HG03378 (cell line): Measurements from ENCODE around the gene NELL1.

Experiments used
- ATAC-seq: cut with Tn5 transposase; IDR thresholded peaks from one replicate; pipeline ENCODE4 v1.9.1; 2021; ENCODE audit warnings: mild to moderate bottlenecking, moderate library complexity; ENCODE audit not compliant: unreplicated experiment

NELL1 gene

DNA sequence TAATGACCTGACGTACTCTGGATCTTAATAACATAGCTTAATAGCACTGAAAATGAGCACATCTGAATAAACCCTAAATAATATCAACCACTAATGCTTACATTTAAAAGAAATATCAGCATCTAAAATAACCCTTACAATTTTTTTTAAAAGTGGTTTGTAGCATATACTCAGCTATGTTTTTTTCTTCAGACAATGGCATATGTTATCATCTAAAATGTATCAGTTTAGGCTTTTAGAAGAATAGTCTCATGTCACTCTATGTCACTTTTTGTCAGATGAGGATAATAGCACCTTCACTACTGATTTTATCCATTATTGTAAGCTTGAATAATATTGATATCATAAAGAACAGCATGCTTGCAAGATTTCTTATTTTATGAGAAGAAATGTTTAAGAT lies 868.6 kb downstream of the NELL1 start:
- ATAC-seq: no peak

DNA sequence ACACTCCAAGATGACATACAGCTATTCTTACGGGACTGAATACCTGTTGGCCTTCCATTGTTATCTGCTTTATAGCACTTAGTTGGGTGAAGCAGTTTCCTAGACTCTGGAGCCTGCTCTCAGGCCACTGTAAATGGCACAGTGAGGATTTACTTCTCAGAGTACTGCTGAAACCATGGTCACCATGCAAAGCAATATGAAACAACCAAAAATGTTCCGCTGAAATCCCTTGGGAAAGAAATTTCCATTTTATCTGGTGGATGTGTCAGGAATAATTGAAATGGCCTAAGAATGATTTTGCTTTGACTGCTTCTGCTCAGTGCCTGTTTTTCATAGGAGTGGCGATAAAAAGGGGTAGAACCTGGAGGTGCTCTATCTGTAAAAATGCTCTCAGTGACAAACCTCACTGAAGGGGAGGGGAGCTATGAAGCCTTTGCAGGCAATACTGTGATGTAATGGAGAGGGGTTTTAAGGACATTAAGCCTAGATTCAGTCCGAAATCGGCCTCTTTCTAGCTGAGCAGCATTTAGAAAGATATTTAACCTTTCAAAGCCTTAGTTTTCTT lies 871.9 kb downstream of the NELL1 start:
- ATAC-seq: no peak

DNA sequence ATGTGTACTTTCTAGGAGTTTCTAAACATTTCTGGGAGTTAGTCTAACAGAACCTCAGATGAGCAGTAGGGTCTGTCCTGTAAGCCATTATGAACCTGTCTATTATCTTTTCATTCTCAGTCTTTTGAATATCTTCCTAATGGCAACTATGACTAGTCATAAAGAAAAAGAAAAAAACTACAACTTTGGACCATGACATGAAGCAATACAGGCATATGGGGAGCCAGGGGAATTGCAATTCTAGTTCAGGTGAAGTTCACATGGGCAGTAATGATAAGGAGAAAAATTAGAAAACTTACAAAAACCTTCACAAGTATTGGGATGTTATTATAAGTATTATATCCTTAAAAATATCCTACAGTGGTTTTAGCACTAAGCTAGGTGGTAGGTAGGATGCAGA lies 874.5 kb downstream of the NELL1 start:
- ATAC-seq: no peak

DNA sequence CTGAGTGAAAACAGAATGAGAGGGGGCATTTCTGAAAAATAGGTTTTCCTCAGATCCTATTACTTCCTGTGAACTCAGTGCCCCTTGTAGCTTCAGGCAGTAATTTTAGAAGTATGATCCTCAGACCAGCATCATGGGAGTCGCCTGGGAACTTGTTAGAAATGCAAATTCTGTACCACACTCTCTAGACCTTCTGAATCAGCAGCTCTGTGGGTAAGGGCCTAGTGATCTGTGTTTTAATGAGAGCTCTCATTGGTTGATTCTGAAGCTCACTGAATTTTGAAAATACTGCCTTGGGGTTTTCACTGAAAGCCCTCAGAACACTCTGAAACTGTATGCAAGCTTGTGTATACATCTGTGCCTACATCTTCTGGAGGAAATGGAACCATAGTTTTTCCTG lies 876.3 kb downstream of the NELL1 start:
- no peak for ATAC-seq

DNA sequence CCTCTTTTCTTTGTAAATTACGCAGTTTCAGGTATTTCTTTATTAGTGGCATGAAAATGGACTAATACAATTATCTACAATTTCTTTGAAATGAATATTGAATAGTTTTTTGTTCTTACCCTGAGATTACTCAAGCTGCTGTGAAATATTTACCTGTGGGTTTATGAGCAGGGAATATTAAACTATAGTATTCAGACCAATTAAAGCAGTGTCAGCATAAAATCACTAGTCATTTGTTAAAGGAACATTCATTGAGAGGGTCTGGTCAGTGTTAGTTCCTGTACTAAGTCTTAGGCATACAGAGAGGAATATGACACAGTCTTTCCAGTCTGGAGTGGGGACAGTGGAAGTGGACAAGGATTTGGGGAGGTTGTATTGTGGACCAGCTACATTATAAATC lies 877.3 kb downstream of the NELL1 start:
- ATAC-seq: no peak

DNA sequence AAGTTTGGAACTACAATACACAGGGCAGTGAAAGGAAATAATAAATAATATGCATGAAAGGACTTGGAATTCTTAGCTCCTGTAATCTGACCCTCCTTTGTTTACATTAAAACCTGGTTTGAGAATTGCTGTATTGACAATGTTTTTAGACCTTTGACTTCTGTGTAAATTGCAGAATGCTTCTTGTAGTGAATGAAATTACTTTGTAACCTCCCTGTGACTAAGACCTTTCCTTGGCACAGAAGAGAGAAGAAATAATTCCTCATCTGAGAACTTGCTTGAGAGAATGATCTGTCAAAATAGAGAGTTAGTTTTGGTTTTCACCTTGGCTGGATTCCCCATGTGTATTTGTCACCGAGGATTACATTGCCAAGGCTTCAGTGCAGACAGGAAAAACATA lies 883.5 kb downstream of the NELL1 start:
- no peak for ATAC-seq

DNA sequence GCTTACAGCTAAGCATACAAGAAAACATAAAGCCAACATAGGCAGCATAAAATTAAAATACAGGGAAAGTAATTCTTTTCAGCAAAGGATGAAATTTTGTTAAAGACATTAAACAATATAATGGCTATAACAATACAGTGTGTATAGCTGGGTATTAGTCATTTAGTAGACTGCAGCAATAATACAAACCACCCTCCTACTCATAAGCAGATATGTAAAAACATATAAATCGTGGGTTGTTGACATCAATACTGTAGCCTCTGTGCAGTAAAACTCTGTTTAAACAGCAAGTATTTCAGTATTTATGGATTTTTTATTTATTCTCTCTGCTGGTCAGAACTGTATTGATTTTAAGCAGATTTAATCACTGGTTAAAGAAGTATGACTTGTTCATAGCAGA lies 884.4 kb downstream of the NELL1 start:
- ATAC-seq: no peak

DNA sequence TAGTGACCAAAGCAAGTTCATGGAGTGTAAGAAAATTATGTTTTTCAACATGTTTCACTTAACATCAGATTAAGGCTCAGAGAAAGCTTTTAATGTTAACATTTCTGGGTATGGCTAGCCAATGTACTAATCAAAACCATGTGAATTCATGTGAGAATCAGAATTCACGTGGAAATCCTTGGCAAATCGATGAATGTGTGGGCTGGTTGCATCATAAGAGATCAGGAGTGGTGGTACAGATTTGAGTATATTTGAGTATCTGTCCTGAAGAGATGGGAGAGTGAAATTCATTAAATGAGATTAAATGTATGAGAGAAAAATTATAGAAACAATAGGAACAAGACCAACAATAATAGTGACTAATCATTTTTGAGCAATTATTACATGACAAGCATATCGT lies 884.9 kb downstream of the NELL1 start:
- no peak for ATAC-seq

DNA sequence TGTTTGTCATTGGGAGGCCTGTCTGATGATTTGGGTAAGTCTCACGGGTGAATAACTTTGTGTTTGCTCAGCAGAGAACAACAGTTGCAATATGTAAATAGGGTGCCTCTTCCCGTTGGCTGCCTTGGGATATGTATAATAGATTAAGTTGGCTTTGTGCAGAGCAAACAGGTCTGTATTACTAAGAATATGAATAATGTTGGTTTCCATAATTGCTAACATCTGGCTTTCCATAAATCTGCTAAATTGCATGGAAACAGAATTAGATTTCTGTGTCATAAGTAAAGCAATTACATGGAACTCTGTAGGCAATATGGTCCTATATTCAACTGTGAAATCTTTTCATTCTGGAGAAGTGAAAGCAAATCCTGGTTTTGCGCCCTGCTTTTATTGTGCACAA lies 887.5 kb downstream of the NELL1 start:
- no peak for ATAC-seq

DNA sequence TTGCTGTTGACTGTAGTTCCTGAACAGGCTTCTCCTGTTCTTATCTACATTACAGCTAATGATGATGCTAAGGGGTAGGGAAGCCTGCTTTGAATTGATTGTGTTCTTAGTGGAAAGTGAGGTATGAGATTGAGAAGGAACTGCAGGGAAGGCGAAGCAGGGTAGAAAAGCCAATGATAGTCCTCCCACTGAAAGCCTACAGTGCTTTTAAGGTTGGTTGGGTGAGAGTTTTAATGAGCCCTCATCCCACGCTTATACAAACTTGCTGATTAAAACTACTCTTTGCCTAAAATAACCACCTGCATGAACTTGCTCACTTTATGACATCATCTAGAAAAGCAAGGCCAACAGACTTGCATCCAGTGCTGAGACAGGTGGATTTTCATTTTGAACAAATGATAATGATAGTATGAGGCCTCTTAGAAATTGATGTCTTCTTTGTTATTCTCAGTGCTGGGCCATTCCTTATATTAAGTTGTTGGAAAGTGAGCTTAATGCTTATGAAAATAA lies 891.1 kb downstream of the NELL1 start:
- ATAC-seq: no peak

DNA sequence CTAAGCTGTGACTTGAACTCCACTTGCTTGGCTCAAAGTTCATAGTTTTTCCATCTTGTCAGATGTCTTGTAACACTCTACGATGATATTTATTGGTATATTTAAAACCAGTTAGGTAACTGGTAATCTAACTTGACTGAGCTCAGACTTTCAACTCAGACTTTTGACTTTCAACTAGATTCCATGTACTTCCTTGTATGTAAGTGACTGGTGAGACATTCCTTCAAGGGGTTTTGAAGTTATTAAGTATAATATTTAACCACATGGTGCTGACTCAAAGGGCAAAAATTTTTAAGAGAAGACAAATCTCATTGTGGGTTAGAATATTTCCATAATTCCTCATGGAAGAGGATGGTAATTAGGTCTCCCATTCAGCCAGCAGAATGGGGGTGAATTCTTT lies 892.2 kb downstream of the NELL1 start:
- ATAC-seq: no peak

DNA sequence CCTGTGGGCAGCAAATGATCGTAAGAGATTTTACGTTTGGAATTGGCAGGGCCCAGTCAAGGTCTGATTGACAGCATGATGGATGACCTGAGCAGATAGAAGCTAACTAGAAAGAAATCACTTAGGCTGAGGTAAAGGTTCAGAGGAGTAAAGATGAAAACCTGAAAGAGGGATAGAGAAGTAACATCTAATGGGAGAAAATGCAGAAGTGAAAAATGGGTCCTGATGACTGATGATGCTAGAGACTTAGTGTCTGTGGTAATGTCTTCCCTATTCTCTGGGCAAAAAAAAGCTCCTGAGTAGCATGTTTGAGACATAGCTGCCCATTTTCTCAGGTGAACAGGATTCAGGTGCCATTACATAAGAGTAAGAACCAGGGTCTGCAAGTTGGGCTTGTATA lies 894.7 kb downstream of the NELL1 start:
- no peak for ATAC-seq

DNA sequence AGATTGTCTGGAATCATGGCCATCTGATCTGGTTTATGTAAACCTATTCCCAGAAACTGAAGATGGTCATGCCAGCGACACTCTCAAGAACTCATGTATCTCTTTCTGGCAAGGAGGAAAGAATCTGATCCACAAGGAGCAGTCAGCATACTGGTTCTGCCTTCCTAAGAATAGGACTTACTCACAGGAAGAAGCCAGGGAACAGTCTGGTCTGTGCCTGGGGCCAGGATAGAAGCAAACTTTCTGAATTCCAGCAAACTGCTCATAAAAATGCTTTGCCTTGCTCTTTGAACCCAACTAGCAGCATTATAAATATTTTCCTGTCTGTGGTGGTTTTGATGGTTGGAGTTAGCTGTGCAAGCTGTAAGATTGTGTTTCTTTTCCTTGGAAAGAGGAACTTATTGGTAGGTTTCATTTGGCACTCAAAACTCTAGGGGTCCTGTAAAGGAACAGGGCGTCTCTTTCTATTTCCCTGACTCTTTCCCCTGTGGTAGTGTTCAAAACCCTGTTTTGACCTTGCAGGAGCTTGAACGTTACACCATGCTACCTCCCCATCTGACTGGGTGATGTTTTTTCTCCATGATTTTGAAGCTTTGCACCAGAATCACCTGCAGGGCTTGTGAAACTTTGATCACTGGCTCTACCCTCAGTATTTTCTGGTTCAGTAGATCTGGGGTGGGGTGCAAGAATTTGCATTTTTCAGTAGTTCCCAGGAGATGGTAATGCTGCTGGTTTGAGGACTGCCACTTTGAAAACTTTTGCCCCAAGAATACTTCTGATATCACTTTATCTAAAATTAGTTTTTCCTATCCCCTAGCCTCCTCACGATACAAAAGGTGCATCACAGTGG lies 895.7 kb downstream of the NELL1 start:
- ATAC-seq: no peak

DNA sequence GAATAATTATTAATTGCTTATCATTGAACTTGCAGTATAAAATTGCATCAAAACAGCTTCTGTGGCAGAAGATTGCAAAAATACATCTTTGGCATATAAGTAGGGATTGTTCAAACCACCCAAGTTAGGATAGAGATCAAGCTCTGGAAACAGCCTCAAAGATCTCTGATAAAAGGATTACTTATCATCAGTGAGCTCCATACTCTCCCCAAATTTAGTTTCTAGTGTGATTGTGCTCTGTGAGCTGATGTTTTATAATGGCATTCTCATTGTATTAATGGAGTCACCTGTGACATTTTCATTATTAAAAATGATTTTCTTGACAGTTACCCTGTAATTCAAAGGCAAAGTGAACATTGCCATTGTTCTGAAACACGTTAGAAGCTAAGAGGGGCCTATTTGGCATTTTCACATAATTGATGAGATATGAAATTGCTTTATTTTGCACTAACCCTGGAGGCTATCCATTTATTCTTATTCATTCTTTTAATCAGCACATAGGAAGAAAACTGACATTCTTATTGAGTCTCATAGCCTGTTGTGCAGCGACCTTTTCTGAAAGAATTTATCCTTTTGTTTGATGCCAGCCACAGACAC lies 897.2 kb downstream of the NELL1 start:
- no peak for ATAC-seq

DNA sequence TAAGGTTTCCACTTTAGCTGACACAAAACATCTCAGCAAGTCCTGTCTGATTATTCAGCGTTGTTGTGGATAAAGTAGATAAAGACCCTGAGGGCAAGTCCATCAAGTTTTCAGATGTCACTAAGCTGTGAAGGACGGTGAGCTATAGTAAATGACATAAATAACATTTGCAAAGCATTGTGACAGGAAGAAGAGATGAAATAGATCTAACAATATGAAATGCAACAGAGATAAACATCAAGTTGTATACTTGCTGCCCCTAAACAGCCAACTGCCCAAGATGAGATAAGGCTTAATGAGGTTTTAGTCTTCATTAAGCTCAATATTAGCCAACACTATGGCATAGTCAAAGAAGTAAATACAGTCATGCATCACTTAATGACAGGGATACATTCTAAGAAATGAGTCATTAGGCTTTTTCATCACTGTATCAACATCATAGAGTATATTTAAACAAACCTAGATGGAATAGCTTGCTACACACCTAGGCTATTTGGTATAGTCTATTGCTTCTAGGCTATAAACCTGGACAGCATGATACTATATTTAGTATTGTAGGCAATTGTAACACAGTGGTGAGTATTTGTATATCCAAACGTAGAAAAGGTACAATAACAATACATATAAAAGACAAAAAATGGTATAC lies 898.4 kb downstream of the NELL1 start:
- no peak for ATAC-seq

DNA sequence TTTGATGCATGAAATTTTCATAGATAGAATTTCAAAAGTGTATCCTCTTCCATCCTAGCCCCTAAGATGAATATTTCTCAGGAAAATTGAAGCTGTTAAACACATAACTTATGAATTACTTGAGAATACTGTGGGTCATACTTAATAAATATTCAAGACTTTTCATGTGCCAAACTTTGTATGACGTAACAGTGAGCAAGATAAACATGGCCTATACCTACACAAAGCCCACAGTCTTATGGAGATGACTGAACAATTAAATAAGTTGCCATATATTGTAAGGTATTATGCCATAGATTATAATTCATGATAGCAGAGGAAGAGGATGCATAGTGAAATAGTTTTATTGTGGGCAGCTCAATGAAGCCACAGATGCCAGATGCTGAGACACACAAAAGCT lies 902.8 kb downstream of the NELL1 start:
- ATAC-seq: no peak

DNA sequence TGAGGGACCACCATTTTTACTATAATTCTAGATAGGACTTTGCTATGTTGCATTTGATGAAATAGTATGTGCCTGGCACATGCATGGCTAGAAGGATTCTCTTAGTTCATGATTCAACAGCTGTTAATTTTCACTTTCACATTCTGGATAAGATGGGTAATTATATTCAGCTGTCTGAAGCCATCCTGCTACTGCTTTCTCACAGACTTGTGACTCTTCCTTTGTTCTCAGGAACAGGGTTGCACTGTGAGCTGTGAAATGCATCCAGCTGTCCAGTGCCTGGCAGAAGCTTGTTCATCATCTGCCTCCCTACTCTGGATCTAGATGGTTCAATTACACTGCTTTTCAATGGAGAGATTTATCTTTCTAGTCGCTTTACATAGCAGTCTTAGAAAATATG lies 913.4 kb downstream of the NELL1 start:
- ATAC-seq: no peak

DNA sequence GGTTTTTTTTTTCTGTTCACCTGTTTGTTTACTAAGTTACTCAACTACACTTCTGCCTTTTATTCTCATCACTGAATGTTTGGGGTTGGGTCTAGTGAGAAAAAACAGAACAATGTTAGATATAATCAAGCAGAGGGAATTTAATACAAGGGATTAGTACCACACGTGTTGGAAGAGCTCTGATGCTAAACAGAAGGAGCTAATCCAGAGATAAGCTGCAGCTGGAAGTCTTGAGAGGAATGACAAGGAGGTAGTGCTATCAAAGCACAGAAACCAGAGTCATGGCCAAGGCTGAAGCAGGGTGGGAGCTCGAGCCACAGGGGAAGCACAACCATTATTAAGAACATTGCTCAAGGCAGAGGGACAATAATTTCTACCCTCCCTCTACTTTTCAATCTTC lies 919.4 kb downstream of the NELL1 start:
- no peak for ATAC-seq

DNA sequence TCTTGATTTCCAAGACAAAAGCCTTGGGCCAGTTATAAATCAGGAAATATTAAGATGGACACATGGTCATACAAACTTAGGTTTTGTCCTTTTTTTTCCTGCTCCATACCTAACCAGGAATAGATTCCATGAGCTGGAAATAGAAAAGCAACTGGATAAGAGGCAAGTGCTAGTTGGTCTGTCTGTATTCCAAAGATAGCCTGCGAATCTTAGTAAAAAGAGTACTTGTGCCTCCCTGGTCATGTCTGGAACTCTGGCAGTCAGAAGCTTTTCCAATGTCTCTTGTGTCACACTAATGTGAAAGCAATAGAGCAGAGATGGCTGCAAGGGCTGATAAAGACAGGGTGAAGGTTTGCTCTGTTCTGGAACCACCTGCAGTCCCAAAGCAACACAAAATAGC lies 933.3 kb downstream of the NELL1 start:
- ATAC-seq: no peak

DNA sequence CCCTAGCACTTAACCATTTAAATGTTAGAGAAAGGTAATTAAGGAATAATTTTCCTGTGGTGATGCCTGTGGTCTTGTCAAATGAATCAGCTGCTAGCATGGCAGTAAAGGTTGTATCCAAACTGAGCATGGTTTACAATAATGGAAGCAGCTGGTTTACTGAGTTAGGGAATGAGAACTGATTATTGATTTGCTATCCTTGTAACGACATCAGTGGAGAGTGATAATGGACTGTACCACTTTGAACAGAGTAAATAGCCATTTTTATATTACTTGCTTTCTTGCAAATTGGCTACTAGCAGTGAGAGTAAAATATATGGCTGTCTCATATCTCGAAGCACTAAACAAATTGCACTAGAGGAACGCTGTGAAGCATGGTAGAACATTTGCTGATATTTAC lies 934.5 kb downstream of the NELL1 start:
- ATAC-seq: no peak

DNA sequence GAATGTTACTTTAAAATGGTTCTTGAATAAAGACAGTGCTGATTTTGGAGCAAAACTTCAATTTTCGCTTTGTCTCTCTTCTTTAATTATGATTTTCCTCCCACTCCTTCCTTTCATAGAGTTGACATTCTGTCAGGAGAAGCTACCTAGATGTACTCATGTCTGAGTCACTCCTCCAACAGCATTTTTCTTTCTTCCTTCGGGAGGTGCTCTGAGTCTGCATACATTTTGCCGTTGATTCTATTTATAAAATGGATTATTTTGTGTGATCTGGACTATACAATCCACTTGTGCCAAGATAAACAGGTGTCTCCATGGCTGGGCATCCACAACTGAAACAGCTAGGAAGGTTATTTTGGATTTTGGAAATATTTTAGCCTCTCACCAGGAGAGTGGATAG lies 935.2 kb downstream of the NELL1 start:
- ATAC-seq: no peak

DNA sequence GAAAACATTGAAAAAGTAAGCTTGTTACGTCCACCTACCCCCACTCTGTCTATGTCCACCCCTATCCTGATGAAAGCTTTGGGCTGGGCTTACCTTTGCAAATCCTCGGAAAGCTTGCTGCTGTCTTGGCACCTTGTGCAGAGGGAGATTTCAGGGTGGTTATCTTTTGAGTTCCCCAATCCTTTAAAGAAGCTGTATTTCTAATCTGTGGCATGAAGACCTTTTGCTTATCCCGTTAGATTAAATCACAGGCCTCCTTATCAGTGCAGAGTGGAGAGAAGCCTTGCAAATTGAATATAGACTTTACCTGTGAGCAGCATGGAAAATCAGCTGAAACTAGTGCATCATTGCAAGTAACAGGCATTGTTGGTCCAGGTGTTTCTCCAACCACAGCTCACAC lies 942.9 kb downstream of the NELL1 start:
- no peak for ATAC-seq
